Activated CD4-positive, alpha-beta T cell treated with anti-CD3 and anti-CD28 coated beads for 24 hours (primary cell): ENCODE measurements around the gene ITGB1BP1.
A peak's percentile ranks its signal among the peaks of the same experiment; 100 is the strongest.

Experiments
- DNase-seq, 2 donors: peaks; one replicate each; pipeline ENCODE4 v3.0.0-alpha.2; 2020; ENCODE audit warnings: low read depth in 2 of 2

The ITGB1BP1 gene, protein sequence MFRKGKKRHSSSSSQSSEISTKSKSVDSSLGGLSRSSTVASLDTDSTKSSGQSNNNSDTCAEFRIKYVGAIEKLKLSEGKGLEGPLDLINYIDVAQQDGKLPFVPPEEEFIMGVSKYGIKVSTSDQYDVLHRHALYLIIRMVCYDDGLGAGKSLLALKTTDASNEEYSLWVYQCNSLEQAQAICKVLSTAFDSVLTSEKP

DNA sequence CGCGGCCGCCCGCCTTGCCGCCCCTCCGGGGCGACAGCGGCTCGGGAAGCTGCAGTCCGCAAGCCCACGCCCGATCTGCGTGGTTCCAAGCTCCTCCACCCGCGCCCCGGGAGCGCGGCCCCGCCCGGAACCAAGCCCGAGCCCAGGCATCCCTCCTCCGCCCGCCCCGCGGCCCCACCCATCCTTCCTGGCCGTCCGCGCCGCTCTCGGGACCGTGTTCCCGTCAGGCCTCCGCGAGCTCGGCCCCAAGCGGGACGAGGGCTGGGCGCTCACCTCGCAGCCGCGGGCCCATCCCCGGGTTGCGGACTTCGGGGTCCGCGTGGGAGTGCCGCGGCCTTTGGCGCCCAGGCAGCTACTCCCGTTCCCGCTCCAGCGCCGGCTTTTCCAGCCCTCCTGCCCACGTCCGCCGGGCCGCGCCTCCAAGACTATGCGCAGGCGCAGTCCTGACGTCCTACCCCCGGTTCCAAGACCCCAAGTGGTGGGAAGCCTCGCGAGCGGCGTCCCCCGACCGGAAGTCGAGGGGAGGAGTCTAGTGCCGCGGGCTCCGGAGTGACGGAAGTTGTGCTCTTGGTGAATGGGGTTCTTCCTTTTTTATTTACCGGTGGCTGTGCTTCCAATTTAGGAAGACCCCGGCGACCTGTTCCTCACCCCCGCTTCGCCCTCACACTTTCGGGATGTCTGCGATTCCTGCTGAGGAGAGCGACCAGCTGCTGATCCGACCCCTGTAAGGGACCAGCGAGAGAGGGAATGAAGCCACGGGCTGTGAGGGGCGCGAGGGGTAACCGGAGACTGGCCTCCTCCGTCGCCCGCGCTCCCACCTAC is at the start of gene ITGB1BP1, which contains the start of gene CPSF3:
ITGB1BP1 (minus strand) TSS at position 429 of the 822 bp plus-strand sequence. CDS start 4,831 bp downstream, outside the sequence.
CPSF3 (plus strand) TSS at position 555 of the 822 bp plus-strand sequence; CDS start at position 675, 120 bp downstream.
- peak; percentile 95 to 96 for DNase-seq

DNA sequence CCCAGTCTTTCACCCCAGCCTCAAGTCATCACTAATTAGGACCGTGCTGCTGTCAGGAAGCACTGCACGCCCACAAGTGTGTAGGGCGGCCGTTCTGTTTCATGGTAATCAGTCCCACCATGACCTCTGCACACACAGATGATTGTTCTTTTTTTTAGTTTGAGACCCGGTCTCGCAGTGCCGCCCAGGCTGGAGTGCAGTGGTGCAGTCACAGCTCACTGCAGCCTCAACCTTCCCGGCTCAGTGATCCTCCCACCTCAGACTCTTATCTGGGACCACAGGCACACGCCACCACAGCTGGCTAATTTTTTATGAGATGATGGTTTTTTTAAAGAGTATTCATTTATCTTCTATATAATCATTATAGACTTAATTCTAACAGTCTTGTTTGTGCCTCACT is 49.2 kb upstream of the ITGB1BP1 start:
- DNase-seq, result no peak

DNA sequence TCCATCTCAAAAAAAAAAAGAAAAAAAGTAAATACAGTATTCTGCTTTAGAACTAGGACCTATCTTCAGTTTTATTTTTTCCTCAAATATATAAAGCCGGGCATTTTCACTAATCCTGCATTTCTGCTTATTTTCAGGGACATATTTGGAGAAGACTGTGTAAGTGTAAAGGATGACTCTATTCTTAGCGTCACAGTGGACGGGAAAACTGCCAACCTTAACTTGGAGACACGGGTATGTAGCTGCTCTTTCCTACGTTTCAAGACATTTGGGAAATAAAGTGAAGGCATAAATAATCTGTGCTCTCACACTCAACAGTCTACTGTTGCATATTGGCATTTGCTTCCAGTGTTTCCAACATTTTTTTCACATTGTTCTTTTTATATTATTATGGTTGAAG is 47.9 kb upstream of the ITGB1BP1 start:
- DNase-seq, result no peak

DNA sequence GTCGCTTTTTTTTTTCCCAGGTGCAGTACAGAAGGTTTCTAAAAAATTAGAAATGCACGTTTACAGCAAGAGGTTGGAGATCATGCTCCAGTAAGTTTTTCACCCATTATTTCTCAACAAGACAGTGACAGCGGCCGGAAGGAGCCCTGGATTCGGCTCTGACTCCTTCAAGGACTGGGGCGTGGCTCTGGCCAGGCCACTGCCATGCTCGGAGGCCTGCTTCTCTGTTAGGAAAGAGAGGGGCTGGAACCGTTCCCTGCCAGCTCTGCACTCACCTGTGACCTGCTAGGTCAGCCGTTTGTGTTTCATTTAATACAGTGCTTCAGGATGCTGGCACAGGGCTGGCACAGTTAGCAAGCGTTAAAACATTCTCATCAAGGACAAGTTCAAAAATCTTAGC is 44.4 kb upstream of the ITGB1BP1 start:
- DNase-seq, result no peak

DNA sequence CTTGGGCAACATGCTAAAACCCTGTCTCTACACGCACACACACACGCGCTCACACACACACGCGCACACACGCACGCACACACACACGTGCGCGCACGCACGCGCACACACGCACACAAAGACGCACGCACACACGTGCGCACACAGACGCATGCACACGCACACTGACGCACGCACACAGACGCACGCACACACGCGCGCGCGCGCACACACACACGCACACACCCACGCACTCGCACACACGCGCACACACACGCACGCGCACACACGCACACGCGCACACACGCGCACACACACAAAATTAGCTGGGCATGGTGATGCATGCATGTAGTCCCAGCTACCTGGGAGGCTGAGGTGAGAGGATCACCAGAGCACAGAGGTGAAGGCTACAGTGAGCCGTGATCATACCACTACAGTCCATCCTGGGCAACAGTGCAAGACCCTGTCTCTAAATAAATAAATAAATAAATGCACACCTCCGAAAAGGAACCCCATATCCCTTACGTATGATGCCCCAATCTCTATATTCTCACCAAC is 42.9 kb upstream of the ITGB1BP1 start:
- no peak for DNase-seq

DNA sequence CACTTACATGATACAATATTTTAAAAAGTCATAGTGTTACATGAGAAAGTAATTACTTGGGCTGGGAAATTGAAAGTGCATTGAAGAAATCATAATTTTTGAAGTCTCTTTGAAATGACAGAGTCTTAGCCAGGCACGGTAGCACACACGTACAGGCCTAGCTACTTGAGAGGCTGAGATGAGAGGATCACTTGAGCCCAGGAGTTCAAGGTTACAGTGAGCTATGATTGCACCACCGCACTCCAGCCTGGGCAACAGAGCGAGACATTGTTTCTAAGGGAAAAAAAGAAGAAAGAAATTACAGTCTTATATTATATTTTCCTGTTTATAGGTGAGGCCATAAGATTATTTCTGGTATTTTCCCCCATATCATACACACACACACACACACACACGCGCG is 41.8 kb upstream of the ITGB1BP1 start:
- DNase-seq, result no peak

DNA sequence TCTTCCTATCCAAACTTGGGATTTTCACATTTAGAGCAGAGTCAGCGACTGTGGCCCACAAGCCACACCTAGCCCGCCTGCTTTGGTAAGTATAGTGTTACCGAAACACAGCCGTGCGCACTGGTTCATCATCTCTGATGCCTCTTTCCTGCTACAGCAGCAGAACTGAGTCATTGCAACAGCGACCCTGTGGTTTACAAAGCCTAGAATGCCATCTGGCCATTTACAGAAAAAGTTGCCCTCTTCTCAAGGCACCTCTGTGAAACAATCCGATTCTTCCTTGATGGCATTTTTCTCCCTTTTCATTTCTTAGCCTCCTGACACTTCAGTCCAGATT is 40.3 kb upstream of the ITGB1BP1 start:
- DNase-seq, result no peak

DNA sequence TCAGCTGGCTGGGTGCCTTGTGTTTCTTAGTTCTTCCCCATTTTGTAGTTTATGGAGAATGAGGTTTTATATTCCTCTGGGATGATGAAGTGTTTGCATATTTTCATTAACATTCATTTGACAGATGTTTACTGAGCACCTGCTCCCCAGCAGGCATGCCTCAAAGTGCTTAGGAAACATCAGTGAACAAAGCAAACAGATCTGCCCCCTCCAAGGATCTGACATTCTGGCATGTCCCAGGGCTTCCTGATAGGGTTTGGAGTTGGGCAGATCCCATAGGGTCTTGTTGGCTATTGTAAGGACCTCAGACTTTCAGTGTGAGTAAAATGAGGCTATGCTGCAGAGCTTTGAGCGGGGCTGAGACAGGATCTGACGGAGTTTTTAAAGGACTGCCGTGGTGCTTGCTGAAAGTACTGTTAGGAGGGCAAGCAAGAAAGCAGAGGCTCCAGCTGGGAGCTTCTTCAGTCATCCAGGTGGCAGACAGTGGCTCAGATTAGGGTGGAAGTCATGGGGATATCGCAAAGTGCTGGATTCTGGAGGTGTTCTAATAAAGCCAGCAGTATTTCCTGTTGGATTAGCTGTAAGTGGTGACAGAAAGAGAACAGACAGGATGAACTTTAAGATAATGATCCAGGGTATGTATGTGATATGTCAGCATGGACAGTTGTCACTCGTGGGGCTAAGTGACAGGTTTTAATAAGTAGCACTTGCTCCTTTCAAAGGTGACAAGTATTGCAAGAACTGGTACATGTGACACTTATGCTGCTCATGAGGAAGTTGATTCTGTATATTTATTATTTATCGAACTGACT is 39.8 kb upstream of the ITGB1BP1 start:
- DNase-seq, result no peak

DNA sequence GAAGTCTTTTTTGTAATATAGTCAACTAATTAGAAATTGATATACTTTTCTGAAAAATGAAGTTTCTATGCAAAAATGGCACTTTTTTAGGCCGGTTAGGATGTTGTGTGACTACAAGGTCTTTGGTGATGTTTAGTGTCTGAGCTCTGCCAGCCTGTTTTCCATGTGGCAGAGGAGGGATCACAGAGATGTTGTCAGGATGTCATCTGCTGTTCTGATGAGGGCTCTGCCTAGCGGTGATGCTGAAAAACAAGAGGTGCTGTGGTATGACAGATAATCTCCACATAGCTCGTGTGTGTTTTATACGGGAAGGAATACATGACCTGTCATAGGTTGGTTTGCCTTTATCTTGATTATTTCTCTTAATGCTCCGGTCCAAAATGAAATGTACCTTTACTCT is 39.0 kb upstream of the ITGB1BP1 start:
- no peak for DNase-seq

DNA sequence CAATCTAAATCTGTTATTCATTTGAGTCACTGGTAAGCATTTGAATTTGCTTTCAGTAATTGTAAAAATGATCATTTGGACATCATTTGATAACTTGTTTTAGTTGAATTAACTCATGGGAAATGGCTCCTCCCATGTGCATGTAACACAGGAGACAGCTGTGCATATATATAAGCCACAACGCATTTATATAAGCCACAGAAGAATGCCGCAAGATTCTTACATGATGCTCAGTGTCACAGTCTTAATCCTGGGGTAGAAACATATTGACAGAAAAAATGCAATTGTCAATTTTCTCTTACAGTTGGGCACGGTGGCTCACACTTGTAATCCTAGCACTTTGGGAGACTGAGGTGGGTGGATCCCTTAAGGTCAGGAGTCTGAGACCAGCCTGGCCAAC is 37.8 kb upstream of the ITGB1BP1 start:
- no peak for DNase-seq

DNA sequence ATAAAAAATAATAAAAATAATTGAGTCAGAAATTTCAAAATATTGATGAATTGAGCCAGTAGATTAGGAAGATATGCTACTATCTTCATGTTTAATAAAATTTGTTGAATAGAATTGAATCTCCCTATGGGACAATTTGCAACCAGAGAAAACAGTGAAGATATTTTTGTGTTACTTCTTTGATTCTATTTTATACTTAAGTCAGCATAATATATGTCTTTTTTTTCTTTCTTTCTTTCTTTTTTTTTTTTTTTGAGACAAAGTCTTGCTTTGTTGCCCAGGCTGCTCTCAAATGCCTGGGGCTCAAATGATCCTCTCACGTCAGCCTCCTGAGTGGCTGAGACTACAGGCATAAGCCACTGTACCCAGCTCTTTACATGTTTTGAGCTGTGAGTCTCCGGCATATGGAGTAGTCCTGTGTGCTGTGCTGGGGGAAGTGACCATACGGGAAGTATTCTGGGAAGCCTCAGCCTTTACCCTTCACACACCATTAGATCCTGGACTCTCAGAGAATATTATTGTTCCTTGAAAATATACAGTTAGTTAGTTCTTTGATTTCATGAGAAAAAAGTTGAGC is 37.2 kb upstream of the ITGB1BP1 start:
- DNase-seq, result no peak

DNA sequence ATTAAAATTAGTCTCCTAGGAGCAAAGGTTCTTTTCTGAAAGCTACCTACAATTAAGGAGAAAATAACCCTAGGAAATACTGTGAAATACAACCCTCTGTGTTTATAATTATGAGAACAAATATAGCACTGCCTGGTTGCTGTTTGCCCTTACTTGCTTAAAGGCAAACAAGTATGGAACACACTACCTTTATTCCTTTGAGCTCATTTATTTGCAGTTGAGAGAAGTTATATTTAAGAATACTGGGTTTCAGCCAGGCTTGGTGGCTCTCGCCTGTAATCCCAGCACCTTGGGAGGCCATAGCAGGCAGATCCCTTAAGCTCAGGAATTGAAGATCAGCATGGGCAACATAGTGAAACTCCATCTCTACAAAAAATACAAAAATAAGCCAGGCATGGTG is 27.9 kb upstream of the ITGB1BP1 start:
- no peak for DNase-seq

DNA sequence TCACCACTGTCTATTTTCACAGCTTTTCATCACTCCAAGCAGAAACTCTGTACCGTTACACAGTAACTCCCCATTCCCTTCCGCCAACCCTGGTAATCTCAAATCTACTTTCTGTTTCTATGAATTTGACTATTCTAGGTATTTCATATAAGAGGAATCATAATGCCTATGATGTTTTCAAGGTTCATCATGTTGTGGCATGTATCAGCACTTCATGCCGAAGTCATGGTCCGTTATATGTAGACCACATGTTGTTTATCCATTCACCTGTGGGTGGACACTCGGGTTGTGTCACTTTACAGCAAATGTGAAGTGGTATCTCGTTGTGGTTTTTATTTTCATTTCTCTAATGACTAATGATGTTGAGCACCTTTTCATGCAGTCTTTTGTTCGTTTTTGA is 21.8 kb upstream of the ITGB1BP1 start:
- DNase-seq, result no peak

DNA sequence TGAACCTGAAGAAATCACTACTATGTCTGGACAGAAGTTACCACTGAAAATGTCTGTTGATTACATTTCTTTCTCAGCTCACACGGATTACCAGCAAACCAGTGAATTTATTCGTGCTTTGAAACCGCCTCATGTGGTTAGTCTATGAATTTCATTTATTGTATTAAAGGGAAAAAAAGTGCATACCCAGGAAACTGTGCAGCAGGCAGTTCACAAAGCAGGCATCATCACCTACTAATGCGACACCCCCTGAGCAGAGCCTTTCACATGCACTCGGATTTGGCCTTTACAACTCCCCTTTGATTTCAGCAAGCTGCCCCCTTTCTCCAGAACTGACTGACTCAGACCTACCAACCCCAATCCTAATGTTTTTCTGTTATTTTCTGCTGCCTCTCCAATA is 20.2 kb upstream of the ITGB1BP1 start:
- no peak for DNase-seq

DNA sequence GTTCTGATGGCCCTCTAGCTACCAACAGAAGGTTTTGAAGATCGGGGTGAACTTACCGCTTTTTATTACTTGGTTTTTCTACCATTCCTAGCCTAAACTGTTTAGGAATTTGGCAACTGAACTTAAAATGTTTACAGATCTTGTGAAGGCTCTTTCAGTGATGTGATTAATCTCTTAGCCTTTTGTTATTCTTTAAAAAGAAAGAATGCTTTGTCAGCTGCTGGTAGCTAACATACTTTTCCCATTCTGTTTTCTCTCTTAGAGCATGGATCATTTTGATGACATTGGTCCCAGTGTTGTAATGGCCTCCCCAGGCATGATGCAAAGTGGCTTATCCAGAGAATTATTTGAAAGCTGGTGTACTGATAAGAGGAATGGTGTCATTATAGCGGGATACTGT is 18.2 kb upstream of the ITGB1BP1 start:
- DNase-seq, result no peak

DNA sequence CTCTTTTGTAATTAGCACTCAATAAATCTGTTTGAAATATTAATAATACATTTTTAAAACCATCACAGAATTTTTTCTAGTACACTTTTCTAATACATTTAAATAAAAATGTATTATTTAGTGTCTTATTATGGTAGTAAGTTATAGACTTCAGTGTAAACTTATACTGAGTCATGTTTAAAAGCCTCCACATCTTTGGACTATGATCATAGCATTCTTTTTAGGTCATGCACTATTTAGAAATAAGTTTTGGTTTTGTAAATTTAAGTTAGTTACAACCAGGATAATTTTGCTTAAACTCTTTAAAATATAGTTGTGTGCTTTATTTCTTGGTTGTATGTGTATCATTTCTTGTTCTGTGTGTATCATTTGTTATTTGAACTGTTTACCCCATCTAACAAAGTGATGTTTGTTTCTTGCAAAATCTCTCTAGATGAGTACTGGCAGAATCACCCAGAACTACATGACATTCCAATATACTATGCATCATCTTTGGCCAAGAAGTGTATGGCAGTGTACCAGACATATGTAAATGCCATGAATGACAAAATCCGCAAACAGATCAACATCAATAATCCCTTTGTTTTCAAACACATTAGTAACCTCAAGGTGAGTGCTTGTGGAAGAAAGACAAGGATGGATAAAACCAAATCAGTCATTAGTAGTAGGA is 16.9 kb upstream of the ITGB1BP1 start:
- no peak for DNase-seq

DNA sequence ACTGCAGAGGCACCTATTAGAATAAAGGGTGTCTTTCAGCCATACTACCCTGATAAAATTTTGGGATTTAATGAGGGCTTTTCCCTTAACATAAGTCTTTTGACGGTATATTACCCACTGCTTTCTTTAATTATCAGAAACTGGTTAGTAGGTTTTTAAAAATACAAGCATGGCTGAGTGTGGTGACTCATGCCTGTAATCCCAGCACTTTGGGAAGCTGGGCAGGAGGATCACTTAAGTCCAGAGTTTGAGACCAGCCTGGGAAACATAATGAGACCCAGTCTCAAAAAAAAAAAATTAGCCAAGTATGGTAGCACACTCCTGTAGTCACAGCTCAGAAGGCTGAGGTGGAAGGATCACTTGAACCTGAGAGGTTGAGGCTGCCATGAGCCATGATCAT is 16.2 kb upstream of the ITGB1BP1 start:
- no peak for DNase-seq

DNA sequence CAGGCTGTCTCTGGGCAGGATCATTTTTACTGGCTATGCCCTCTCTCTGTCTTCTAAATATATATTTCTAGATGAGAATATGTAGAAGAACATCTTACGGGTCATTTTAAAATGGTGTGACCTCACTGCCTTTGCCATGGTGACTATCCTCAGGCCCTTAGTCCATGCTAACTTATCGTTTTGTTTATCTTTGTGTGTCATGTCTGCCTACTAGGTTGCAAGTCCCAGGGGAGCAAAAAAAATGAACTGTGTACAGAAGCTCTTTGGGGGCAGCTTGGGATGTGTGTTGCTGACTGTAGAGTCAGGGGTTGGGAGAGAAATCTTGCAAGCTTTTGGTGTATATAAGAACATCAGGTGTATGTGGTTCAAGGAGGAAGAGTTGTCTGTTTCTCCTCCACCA is 11.2 kb upstream of the ITGB1BP1 start:
- no peak for DNase-seq

DNA sequence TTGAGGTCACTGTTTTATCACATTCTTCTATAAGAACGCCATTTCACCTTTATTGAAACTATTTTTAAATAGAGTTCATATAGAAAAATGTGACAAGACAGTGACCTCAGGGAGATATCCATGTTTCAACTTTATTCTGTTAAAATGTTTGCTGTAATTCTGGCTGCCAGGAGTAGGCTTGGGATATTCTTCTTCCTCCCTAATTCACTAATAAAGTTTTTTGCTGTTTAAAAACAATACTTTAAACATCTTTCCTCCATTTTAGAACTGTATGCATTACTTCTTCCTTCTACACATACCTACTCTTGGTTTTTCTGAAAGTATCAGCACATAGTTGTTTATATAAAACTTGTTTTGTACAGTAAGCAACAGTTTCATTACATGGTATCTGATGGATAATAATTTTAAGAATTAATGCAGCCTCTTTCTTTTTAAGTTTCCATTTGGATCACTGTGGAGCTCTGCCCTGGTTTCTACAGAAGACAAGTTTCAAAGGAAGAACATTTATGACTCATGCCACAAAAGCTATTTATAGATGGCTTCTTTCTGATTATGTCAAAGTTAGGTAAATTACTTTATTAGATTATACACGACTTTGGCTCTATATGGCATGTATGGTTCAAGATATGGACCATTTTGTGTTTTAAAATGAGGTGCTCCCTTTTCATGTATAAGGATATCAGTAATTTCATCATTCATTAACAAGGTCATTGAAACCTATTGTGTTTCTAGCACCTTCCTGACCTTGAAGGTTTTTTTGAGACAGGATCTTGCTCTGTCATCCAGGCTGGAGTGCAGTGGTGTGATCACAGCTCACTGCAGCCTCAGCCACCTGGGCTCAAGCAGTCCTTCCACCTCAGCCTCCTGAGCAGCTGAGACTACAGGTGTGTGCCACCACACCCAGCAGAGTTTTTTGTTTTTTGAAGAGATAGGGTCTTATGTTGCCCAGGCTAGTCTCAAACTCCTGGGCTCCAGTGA is 7.3 kb upstream of the ITGB1BP1 start:
- no peak for DNase-seq

DNA sequence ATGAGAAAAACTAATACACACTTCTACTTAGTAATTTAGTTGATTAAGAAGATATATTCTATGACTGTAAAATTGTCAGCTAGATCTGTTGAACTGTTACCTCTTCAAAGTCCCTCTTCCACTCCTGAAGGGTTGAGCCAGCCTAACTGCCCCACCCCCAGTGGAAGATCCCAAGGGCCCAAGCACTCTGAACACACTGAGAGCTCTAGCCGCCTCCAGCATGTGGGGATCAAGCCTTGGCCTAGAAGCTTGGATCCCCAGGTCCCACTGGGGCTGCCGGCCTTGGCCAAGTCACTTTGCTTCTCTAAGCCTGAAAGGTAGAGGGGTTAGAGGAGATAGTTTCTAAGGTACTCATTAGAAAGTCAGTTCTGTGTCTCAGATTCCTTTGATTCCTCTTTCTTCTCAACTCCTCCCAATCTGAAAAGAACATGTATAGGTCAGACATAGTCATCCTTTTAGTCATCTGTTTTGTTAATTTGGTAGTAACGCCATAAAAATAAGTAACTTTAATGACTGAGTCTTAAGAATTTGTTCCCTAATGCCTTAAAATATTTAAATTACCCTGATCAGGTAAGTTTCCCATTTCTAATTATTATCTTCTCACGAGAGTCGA is 5.7 kb upstream of the ITGB1BP1 start:
- no peak for DNase-seq
